Liver (tissue), 9 donors: ENCODE measurements around the gene FLT3LG. TPM values are rescaled to one million over a fixed set of nuclear protein-coding genes. Genes with fewer than 3 reads are reported as not detected.
"Not testable (repeated sequence)": the region's sequence is repeated elsewhere in the genome, so short reads cannot be mapped to it uniquely, and the experiment has no call there.

Source experiments
- DNase-seq: peaks from one replicate; pipeline ENCODE4 v3.0.0-alpha.2; 2017; ENCODE audit warnings: low spot score
- H3K27ac ChIP-seq, 2 donors: one replicate each; pipeline ENCODE4 v1.7.0; 2013; ENCODE audit warnings: inconsistent platforms in 2 of 2, low read length in 2 of 2, control low read depth in 1 of 2, low read depth in 1 of 2, mild to moderate bottlenecking in 1 of 2
- H3K27me3 ChIP-seq, 4 donors: one replicate each; pipeline versions ENCODE4 v1.6.1 to v1.7.0; 2013; ENCODE audit warnings: low read length in 3 of 4, inconsistent platforms in 1 of 4, mild to moderate bottlenecking in 1 of 4, moderate library complexity in 1 of 4; ENCODE audit not compliant: control insufficient read depth in 4 of 4, insufficient read depth in 4 of 4
- H3K36me3 ChIP-seq, 4 donors: one replicate each; pipeline versions ENCODE4 v1.6.1 to v1.7.0; 2013; ENCODE audit warnings: low read length in 3 of 4, mild to moderate bottlenecking in 3 of 4, low read depth in 1 of 4, moderate library complexity in 1 of 4; ENCODE audit not compliant: control insufficient read depth in 4 of 4, insufficient read depth in 3 of 4
- H3K4me1 ChIP-seq, 4 donors: one replicate each; pipeline versions ENCODE4 v1.6.1 to v1.7.0; 2013; ENCODE audit warnings: low read length in 3 of 4, mild to moderate bottlenecking in 3 of 4, moderate library complexity in 1 of 4; ENCODE audit not compliant: control insufficient read depth in 4 of 4, insufficient read depth in 4 of 4
- H3K4me3 ChIP-seq, 3 donors: one replicate each; pipeline versions ENCODE4 v1.6.1 to v1.7.0; 2013; ENCODE audit warnings: low read length in 3 of 3, control low read depth in 1 of 3, low read depth in 1 of 3, mild to moderate bottlenecking in 1 of 3
- H3K9ac ChIP-seq, 2 donors: one replicate each; pipeline ENCODE4 v1.7.0; 2013; ENCODE audit warnings: low read length in 2 of 2, mild to moderate bottlenecking in 2 of 2, moderate library complexity in 2 of 2, control low read depth in 1 of 2, low read depth in 1 of 2
- H3K9me3 ChIP-seq, 4 donors: one replicate each; pipeline versions ENCODE4 v1.6.1 to v1.7.0; 2013; ENCODE audit warnings: low read length in 3 of 4; ENCODE audit not compliant: control insufficient read depth in 4 of 4
- CTCF ChIP-seq: fragments of 150-350 bp; IDR thresholded peaks from 2 replicates; pipeline ENCODE4 v1.5.1; 2017; ENCODE audit warnings: improper control_type of control experiment, low read depth, low read length; ENCODE audit not compliant: missing input control
- EGR1 ChIP-seq, 2 donors: IDR thresholded peaks; 2 replicates each; pipeline ENCODE4 v1.6.1; 2016 to 2018; ENCODE audit warnings: antibody characterized with exemption in 2 of 2, low read depth in 2 of 2
- GABPA ChIP-seq, 2 donors: IDR thresholded peaks in 1 of 2; conservative IDR thresholded peaks in 1 of 2; 2 replicates each; pipeline ENCODE4 v1.6.1; 2016; ENCODE audit warnings: antibody characterized with exemption in 2 of 2, mild to moderate bottlenecking in 1 of 2, moderate library complexity in 1 of 2
- RAD21 ChIP-seq, 2 donors: IDR thresholded peaks; 2 replicates each; pipeline ENCODE4 v1.6.1; 2016; ENCODE audit warnings: antibody characterized with exemption in 2 of 2, mild to moderate bottlenecking in 2 of 2
- SP1 ChIP-seq: IDR thresholded peaks from 2 replicates; pipeline ENCODE4 v1.6.1; 2018; ENCODE audit warnings: antibody characterized with exemption, mild to moderate bottlenecking
- YY1 ChIP-seq: IDR thresholded peaks from 2 replicates; pipeline ENCODE4 v1.6.1; 2016; ENCODE audit warnings: antibody characterized with exemption, mild to moderate bottlenecking
- ZBTB33 ChIP-seq: IDR thresholded peaks from 2 replicates; pipeline ENCODE4 v1.6.1; 2016; ENCODE audit warnings: antibody characterized with exemption
- WGBS: extraction: QIAGEN DNeasy Blood & Tissue Kit; methylation state at CpG from one replicate; pipeline ENCODE4 v1.1.7; 2013; 5-methylcytosine and 5-hydroxymethylcytosine counted together
- polyA plus RNA-seq, 2 donors: library from polyadenylated mRNA; stranded (reverse) in 1 of 2; unstranded in 1 of 2; fragments of 200-250 nt in 1 of 2; fragments of >200 nt in 1 of 2; fragmentation: Nextera tagmentation in 1 of 2; extraction: Ambion mirVana in 1 of 2; gene quantifications; one replicate each; pipeline versions ENCODE4 v1.2.1 to v1.2.3, GENCODE V29; 2013 to 2015
- total RNA-seq, 2 donors: library from RNA; depleted of rRNA; stranded (reverse); fragments of >200 nt; gene quantifications; one replicate each; pipeline ENCODE4 v1.2.3, GENCODE V29; 2014
- donor health status: healthy.
- donor health status: healthy.
- donor health status: healthy.
- donor health status: healthy.
- donor health status: healthy.

The FLT3LG gene
- total and polyA plus RNA-seq, 4 donors, result 0.65 to 4.3 (median 2.2) TPM

GRCh38 chr19:49442771-49443365 lies 31.1 kb upstream of the FLT3LG start:
- TF ChIP-seq CTCF (no peak), SP1 (peak; percentile 44), EGR1 (IDR thresholded peaks at IDR 0.05; ENCODE audit: low read depth in 2 of 2) (peak; percentile 64 to 66)
- Histone ChIP-seq H3K4me3 (peak overlapping the region; percentile 60 to 73 (median 65)), H3K4me1 (peaks cover 0 to 8% (median 3%) of the 10 kb centered on the region in 4 donors), H3K9ac (no peak overlapping the region), H3K27me3 (peaks cover 0 to 3% (median 1%) of the 10 kb centered on the region in 4 donors), H3K9me3 (no peaks in the 10 kb centered on the region), H3K36me3 (peaks cover 0 to 7% (median 5%) of the 10 kb centered on the region in 4 donors), H3K27ac (peak overlapping the region; percentile 28 to 56)
- 1% methylated on average over 43 of the region's 43 CpGs for WGBS
- peak; percentile 83 for DNase-seq

- H3K27ac ChIP-seq, result peak overlapping the region; percentile 28 to 56
- H3K27me3 ChIP-seq, result peaks cover 0 to 2% (median 0%) of the 10 kb centered on the region in 4 donors
- peaks cover 0 to 7% (median 5%) of the 10 kb centered on the region in 4 donors for H3K36me3 ChIP-seq
- peak; percentile 92 for DNase-seq
- H3K9ac ChIP-seq, result no peak overlapping the region
- TF ChIP-seq RAD21 (IDR thresholded peaks at IDR 0.05) (peak; percentile 72 to 74), YY1 (no peak), EGR1 (IDR thresholded peaks at IDR 0.05; ENCODE audit: low read depth in 2 of 2) (peak; percentile 87 to 89), CTCF (peak; percentile 85), ZBTB33 (no peak), SP1 (peak; percentile 6), GABPA (IDR thresholded peaks at IDR 0.05 in 1 of 2, conservative IDR thresholded peaks at IDR 0.05 in 1 of 2) (no peak)
- H3K9me3 ChIP-seq, result no peaks in the 10 kb centered on the region
- H3K4me3 ChIP-seq, result peak overlapping the region; percentile 60 to 73 (median 65)
- under 1% methylated on average over 47 of the region's 47 CpGs for WGBS
- H3K4me1 ChIP-seq, result peaks cover 0 to 8% (median 3%) of the 10 kb centered on the region in 4 donors
Observed at GRCh38 chr19:49443366-49444099, 30.5 kb upstream of the FLT3LG start.

- 71% methylated on average over 5 of the region's 5 CpGs for WGBS
- H3K27ac ChIP-seq, result not testable (repeated sequence)
Observed at GRCh38 chr19:49444100-49444700, 29.8 kb upstream of the FLT3LG start.

More at GRCh38 chr19:49444100-49444700, 29.8 kb upstream of the FLT3LG start:
- H3K4me1 ChIP-seq, H3K4me3 ChIP-seq, H3K36me3 ChIP-seq, DNase-seq, H3K27me3 ChIP-seq, H3K9me3 ChIP-seq, H3K9ac ChIP-seq: not testable (repeated sequence)
